ENCODE measurements around the gene GLRX2. TPM values are rescaled to one million over a fixed set of nuclear protein-coding genes. Genes with fewer than 3 reads are reported as not detected.

GLRX2 gene
- total RNA-seq, 4 donors from 2014 or later, result 1.0 to 10.8 (median 6.6) TPM

DNA sequence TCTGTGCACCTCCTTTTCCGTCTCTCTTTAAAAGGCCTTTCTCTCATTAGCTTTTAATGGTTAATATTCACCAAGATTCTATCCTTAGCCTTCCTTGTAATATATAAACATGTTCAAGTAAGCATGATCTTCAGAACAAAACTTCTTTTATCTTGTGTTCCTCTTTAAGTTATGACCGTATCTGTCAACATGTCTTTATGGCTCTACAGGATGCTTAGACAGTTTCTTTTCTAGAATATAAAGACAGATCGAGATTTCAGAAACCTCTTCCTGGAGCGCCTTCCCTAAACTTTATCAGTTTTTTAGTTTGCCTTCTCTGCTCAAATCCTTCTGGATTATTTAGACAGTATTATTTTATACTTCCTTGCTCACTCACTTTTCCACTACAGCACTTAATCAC lies 38.6 kb downstream of the GLRX2 start:
- no peak for TF ChIP-seq POLR2A (IDR thresholded peaks at IDR 0.05)
- TF ChIP-seq, protein P1, sequence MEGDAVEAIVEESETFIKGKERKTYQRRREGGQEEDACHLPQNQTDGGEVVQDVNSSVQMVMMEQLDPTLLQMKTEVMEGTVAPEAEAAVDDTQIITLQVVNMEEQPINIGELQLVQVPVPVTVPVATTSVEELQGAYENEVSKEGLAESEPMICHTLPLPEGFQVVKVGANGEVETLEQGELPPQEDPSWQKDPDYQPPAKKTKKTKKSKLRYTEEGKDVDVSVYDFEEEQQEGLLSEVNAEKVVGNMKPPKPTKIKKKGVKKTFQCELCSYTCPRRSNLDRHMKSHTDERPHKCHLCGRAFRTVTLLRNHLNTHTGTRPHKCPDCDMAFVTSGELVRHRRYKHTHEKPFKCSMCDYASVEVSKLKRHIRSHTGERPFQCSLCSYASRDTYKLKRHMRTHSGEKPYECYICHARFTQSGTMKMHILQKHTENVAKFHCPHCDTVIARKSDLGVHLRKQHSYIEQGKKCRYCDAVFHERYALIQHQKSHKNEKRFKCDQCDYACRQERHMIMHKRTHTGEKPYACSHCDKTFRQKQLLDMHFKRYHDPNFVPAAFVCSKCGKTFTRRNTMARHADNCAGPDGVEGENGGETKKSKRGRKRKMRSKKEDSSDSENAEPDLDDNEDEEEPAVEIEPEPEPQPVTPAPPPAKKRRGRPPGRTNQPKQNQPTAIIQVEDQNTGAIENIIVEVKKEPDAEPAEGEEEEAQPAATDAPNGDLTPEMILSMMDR (IDR thresholded peaks at IDR 0.05), result no peak
- Histone ChIP-seq H3K4me3 (no peak overlapping the region), H3K27me3 (no peaks in the 10 kb centered on the region), H3K9me3 (no peaks in the 10 kb centered on the region), H3K36me3 (no peaks in the 10 kb centered on the region), H3K27ac (no peak overlapping the region), H3K4me1 (no peaks in the 10 kb centered on the region)
- no peak for DNase-seq
- intact Hi-C loops (cut with DNase I; ENCODE audit: low total_unique reads), result no loop called here

DNA sequence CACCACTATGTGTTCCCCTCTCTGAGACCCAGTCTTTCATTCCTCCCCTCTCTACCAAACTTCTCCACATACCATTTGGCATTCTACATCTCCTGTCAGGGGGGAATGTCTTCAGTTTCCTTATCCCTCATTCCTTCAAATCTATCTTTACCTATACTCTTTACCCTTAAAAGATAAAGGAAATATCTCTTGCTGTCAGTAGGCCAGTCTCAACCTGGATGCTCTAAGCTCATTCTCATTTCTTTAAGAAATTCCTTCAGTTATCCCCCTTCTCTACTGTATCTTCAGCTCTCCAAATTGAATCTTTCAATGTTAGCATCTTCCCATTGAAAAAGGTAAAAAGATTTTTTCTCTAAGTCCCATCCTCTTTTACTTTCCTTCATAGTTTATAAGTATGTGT lies 39.3 kb downstream of the GLRX2 start:
- intact Hi-C loops (cut with DNase I; ENCODE audit: low total_unique reads), result no loop called here
- Histone ChIP-seq H3K9me3 (no peaks in the 10 kb centered on the region), H3K4me3 (no peak overlapping the region), H3K4me1 (peaks cover 0 to 2% of the 10 kb centered on the region in 2 donors), H3K27ac (no peak overlapping the region), H3K36me3 (no peaks in the 10 kb centered on the region), H3K27me3 (no peaks in the 10 kb centered on the region)
- DNase-seq, result no peak
- no peak for TF ChIP-seq POLR2A (IDR thresholded peaks at IDR 0.05)
- TF ChIP-seq, protein P1 (IDR thresholded peaks at IDR 0.05), result no peak

DNA sequence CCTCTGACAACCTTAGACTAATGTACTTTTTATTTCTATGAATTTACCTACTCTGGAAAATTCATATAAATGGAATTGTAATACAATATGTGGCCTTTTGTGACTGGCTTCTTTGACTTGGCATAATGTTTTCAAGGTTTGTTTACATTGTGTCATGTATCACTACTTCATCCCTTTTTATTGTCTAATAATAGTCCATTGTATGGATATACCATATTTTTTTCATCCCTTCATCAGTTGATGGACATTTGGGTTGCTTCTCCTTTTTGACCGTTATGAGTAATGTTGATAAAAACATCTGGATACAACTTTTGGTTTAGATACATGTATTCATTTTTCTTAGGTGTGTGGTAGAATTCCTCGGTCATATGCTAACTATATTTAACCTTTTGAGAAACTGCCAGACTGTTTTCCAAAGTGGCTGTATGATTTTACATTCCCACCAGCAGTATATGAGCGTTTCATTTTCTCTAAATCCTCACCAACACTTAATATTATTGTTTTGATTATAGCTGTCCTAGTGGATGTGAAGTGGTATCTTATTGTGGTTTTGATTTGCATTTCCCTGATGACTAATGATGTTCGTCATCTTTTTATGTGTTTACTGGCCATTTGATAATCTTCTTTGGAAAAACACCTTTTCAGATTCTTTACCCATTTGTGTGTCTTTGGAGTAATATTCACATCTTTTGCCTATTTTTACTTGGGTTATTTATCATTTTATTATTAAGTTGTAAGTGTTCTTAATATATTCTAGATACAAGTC lies 42.3 kb downstream of the GLRX2 start:
- DNase-seq, result no peak
- no peak for TF ChIP-seq POLR2A (IDR thresholded peaks at IDR 0.05)
- TF ChIP-seq, protein P1 (IDR thresholded peaks at IDR 0.05), result no peak
- intact Hi-C loops (cut with DNase I; ENCODE audit: low total_unique reads), result no loop called here
- no peak overlapping the region for H3K27ac ChIP-seq
- H3K36me3 ChIP-seq, result no peaks in the 10 kb centered on the region
- no peak overlapping the region for H3K4me3 ChIP-seq
- H3K4me1 ChIP-seq, result peaks cover 0 to 4% of the 10 kb centered on the region in 2 donors
- H3K27me3 ChIP-seq, result no peaks in the 10 kb centered on the region
- no peaks in the 10 kb centered on the region for H3K9me3 ChIP-seq

DNA sequence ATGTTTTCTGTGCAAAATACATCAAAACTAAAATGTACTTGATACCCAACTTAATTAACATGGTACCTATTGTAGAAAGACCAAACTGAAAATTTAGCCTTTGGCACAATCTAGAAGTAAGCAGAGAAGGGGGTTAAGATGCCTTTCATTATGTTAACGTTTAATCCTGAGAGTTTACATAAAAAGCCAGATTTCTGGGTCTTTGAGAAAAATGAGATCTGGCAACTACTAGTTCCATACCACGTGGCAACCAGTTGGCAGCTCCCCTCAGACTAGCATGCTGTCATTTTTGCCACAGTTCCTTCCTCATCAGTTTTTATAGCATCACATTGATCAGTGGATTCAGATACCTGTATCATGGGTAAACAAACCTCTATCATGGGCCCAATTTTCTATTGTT lies 44.3 kb downstream of the GLRX2 start:
- intact Hi-C loops (cut with DNase I; ENCODE audit: low total_unique reads), result no loop called here
- peaks cover 0 to 4% of the 10 kb centered on the region in 2 donors for H3K4me1 ChIP-seq
- TF ChIP-seq, protein P1 (IDR thresholded peaks at IDR 0.05), result no peak
- no peak for TF ChIP-seq POLR2A (IDR thresholded peaks at IDR 0.05)

DNA sequence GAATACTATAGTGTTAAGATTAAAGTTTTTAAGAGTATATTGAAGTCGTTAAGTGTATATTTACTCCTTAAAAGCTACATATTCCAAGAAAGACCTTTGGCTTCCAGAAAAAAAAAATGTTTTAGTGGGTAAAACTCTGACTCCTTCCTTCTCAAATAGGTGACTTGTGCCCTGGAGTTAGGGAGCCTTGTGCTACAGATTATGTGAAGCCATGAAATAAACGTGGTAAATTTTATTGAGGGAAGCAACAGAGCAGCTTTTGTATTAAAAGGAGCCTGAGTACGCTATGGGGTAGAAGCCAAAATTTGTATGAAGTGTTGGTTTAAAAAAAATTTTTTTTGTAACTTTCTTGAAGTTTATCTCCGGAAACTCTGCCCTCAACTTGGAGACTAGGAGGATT lies 44.8 kb downstream of the GLRX2 start:
- Histone ChIP-seq H3K27ac (peak overlapping the region; percentile 93 to 95), H3K27me3 (no peaks in the 10 kb centered on the region), H3K9me3 (no peaks in the 10 kb centered on the region), H3K36me3 (no peaks in the 10 kb centered on the region), H3K4me1 (peaks cover 0 to 4% of the 10 kb centered on the region in 2 donors), H3K4me3 (peak overlapping the region; percentile 63 to 80)
- DNase-seq, result no peak
- intact Hi-C loops (cut with DNase I; ENCODE audit: low total_unique reads), result no loop called here
- TF ChIP-seq, protein P1 (IDR thresholded peaks at IDR 0.05), result no peak
- TF ChIP-seq POLR2A (IDR thresholded peaks at IDR 0.05), result no peak

More for the DNA sequence above, 44.3 kb downstream of the GLRX2 start:
- Histone ChIP-seq H3K4me3 (peak overlapping the region in 1 of 2 donors; percentile 63), H3K36me3 (no peaks in the 10 kb centered on the region), H3K27me3 (no peaks in the 10 kb centered on the region), H3K27ac (peak overlapping the region; percentile 93 to 95), H3K9me3 (no peaks in the 10 kb centered on the region)
- DNase-seq, result no peak

Measured in uterus (tissue), 4 donors.